ENCODE results near the gene PTBP3.

GRCh38 chr9:112274600-112274999, 58.8 kb downstream of the PTBP3 start:
- TF ChIP-seq CTCF (conservative IDR thresholded peaks at IDR 0.05 in 1 of 2, IDR thresholded peaks at IDR 0.05 in 1 of 2; ENCODE audit: low read depth in 1 of 2, low read length in 2 of 2) (no peak), EZH2 (IDR thresholded peaks at IDR 0.05; ENCODE audit: low read length, missing control alignments) (no peak)

Data from fibroblast of lung (primary cell).